Measurements from ENCODE around the gene COL20A1. TPM values are rescaled to one million over a fixed set of nuclear protein-coding genes. Genes with fewer than 3 reads are reported as not detected.

COL20A1 gene
- total and polyA plus RNA-seq, 2 donors (not counting 1 experiment from before 2014, with no cell fraction given) = not detected

- Histone ChIP-seq H2AFZ (ENCODE audit: insufficient read depth, low read depth, low read length, poor library complexity, severe bottlenecking) (no peak overlapping the region), H3K9ac (ENCODE audit: low read length) (no peak overlapping the region), H4K20me1 (ENCODE audit: control insufficient read depth, insufficient read depth, low read length, poor library complexity, severe bottlenecking) (no peaks in the 10 kb centered on the region), H3K36me3 (replicated peaks in 1 of 2; ENCODE audit: control extremely low read depth in 1 of 2, control insufficient read depth in 1 of 2, extremely low read depth in 1 of 2, insufficient read depth in 2 of 2, low read length in 1 of 2) (no peaks in the 10 kb centered on the region), H3K79me2 (ENCODE audit: control insufficient read depth, insufficient read depth, low read length) (no peaks in the 10 kb centered on the region), H3K4me3 (ENCODE audit: control extremely low read depth in 1 of 5, extremely low read depth in 1 of 5, insufficient read depth in 1 of 5, low read depth in 2 of 5, low read length in 4 of 5) (no peak overlapping the region), H3K9me3 (ENCODE audit: control extremely low read depth in 1 of 3, control insufficient read depth in 2 of 3, insufficient read depth in 1 of 3, low read length in 2 of 3) (no peaks in the 10 kb centered on the region), H3K27me3 (replicated peaks in 1 of 4; ENCODE audit: control extremely low read depth in 1 of 4, control insufficient read depth in 3 of 4, insufficient read depth in 4 of 4, low read length in 3 of 4) (peaks cover 0 to 20% (median 3%) of the 10 kb centered on the region in 4 experiments), H3K4me2 (replicated peaks; ENCODE audit: low read depth, low read length, poor library complexity, severe bottlenecking) (no peak overlapping the region), H3K27ac (ENCODE audit: low read length in 2 of 2) (no peak overlapping the region), H3K4me1 (ENCODE audit: control insufficient read depth in 2 of 2, insufficient read depth in 2 of 2, low read length in 2 of 2) (no peaks in the 10 kb centered on the region)
- H3K4me1 Mint-ChIP-seq = no peaks in the 10 kb centered on the region
- 80% methylated on average over 9 of the region's 9 CpGs for WGBS (ENCODE audit: insufficient coverage)
- ATAC-seq (ENCODE audit: low read depth) = no peak
- intact Hi-C loops (cut with micrococcal nuclease) = no loop called here
- no peaks in the 10 kb centered on the region for H3K9me3 Mint-ChIP-seq (ENCODE audit: insufficient read depth)
- ChIA-PET POLR2A (no interaction called here), CTCF (no interaction called here)
- H3K4me3 Mint-ChIP-seq = no peak overlapping the region
- H3K27ac Mint-ChIP-seq = no peak overlapping the region
- no peak for DNase-seq
- no peak for TF ChIP-seq EZH2 (IDR thresholded peaks at IDR 0.05; ENCODE audit: borderline replicate concordance, insufficient read depth, low read depth, low read length, poor library complexity, severe bottlenecking)
- TF ChIP-seq, protein P1, sequence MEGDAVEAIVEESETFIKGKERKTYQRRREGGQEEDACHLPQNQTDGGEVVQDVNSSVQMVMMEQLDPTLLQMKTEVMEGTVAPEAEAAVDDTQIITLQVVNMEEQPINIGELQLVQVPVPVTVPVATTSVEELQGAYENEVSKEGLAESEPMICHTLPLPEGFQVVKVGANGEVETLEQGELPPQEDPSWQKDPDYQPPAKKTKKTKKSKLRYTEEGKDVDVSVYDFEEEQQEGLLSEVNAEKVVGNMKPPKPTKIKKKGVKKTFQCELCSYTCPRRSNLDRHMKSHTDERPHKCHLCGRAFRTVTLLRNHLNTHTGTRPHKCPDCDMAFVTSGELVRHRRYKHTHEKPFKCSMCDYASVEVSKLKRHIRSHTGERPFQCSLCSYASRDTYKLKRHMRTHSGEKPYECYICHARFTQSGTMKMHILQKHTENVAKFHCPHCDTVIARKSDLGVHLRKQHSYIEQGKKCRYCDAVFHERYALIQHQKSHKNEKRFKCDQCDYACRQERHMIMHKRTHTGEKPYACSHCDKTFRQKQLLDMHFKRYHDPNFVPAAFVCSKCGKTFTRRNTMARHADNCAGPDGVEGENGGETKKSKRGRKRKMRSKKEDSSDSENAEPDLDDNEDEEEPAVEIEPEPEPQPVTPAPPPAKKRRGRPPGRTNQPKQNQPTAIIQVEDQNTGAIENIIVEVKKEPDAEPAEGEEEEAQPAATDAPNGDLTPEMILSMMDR (IDR thresholded peaks at IDR 0.05) = no peak
- peaks cover 43% of the 10 kb centered on the region for H3K27me3 Mint-ChIP-seq
Measured at GRCh38 chr20:63262836-63263235, 30.1 kb upstream of the COL20A1 start.

- no peaks in the 10 kb centered on the region for H4K20me1 ChIP-seq (ENCODE audit: control insufficient read depth, insufficient read depth, low read length, poor library complexity, severe bottlenecking)
- H3K9me3 ChIP-seq (ENCODE audit: control extremely low read depth in 1 of 3, control insufficient read depth in 2 of 3, insufficient read depth in 1 of 3, low read length in 2 of 3) = no peaks in the 10 kb centered on the region
- H3K4me2 ChIP-seq (replicated peaks; ENCODE audit: low read depth, low read length, poor library complexity, severe bottlenecking) = no peak overlapping the region
- no peak overlapping the region for H2AFZ ChIP-seq (ENCODE audit: insufficient read depth, low read depth, low read length, poor library complexity, severe bottlenecking)
- no peaks in the 10 kb centered on the region for H3K4me1 Mint-ChIP-seq
- H3K27me3 ChIP-seq (replicated peaks in 1 of 4; ENCODE audit: control extremely low read depth in 1 of 4, control insufficient read depth in 3 of 4, insufficient read depth in 4 of 4, low read length in 3 of 4) = peaks cover 0 to 20% (median 3%) of the 10 kb centered on the region in 4 experiments
- TF ChIP-seq EZH2 (IDR thresholded peaks at IDR 0.05; ENCODE audit: borderline replicate concordance, insufficient read depth, low read depth, low read length, poor library complexity, severe bottlenecking) = no peak
- TF ChIP-seq, protein P1 (IDR thresholded peaks at IDR 0.05) = no peak
- no peaks in the 10 kb centered on the region for H3K36me3 ChIP-seq (replicated peaks in 1 of 2; ENCODE audit: control extremely low read depth in 1 of 2, control insufficient read depth in 1 of 2, extremely low read depth in 1 of 2, insufficient read depth in 2 of 2, low read length in 1 of 2)
- intact Hi-C loops (cut with micrococcal nuclease) = no loop called here
- 90% methylated on average over 10 of the region's 10 CpGs for WGBS (ENCODE audit: insufficient coverage)
- no peak overlapping the region for H3K9ac ChIP-seq (ENCODE audit: low read length)
- H3K9me3 Mint-ChIP-seq (ENCODE audit: insufficient read depth) = no peaks in the 10 kb centered on the region
- H3K79me2 ChIP-seq (ENCODE audit: control insufficient read depth, insufficient read depth, low read length) = no peaks in the 10 kb centered on the region
- no peak overlapping the region for H3K27ac Mint-ChIP-seq
- POLR2A ChIA-PET = no interaction called here
- no peak overlapping the region for H3K27ac ChIP-seq (ENCODE audit: low read length in 2 of 2)
- no peaks in the 10 kb centered on the region for H3K4me1 ChIP-seq (ENCODE audit: control insufficient read depth in 2 of 2, insufficient read depth in 2 of 2, low read length in 2 of 2)
- CTCF ChIA-PET = no interaction called here
- ATAC-seq (ENCODE audit: low read depth) = no peak
- no peak overlapping the region for H3K4me3 Mint-ChIP-seq
- no peak overlapping the region for H3K4me3 ChIP-seq (ENCODE audit: control extremely low read depth in 1 of 5, extremely low read depth in 1 of 5, insufficient read depth in 1 of 5, low read depth in 2 of 5, low read length in 4 of 5)
- DNase-seq = no peak
- H3K27me3 Mint-ChIP-seq = peaks cover 38% of the 10 kb centered on the region
Measured at GRCh38 chr20:63264000-63264399, 29.0 kb upstream of the COL20A1 start.

Measured in B cell (primary cell).